HEK293 (cell line): ENCODE results near the gene SAMD11.

Experiments
- KLF16 ChIP-seq: fragments of 450-650 bp; formaldehyde crosslinking; IDR thresholded peaks from 2 replicates; pipeline ENCODE4 v1.5.1; 2017; ENCODE audit warnings: missing biosample characterization, missing genetic modification characterization
- YY1 ChIP-seq: fragments of 450-650 bp; formaldehyde crosslinking; IDR thresholded peaks from 2 replicates; pipeline ENCODE4 v1.5.1; 2018; ENCODE audit warnings: missing biosample characterization, missing genetic modification characterization
- ZNF214 ChIP-seq: fragments of 450-650 bp; formaldehyde crosslinking; IDR thresholded peaks from 2 replicates; pipeline ENCODE4 v1.5.1; 2017; ENCODE audit warnings: missing biosample characterization, mild to moderate bottlenecking, missing genetic modification characterization, borderline replicate concordance

- TF ChIP-seq ZNF214 (tag by site-specific recombination) (no peak), YY1 (tag by site-specific recombination) (no peak), KLF16 (tag by site-specific recombination) (peak; percentile 84)
Observed at GRCh38 chr1:924656-925560, 1.2 kb downstream of the SAMD11 start.
